T-cell (primary cell): ENCODE data around the gene CACNA2D1. TPM values are rescaled to one million over a fixed set of nuclear protein-coding genes. Genes with fewer than 3 reads are reported as not detected.

Experiments
- ATAC-seq, 4 experiments: fragments of 200-7000 bp in 3 of 4; fragments of 150-1000 bp in 1 of 4; cut with Tn5 transposase; replicated peaks in 1 of 4; 1 replicate in 3 of 4; 2 replicates in 1 of 4; pipeline ENCODE4 v1.10.0; 2021; ENCODE audit warnings: moderate library complexity in 3 of 4, mild to moderate bottlenecking in 2 of 4, moderate number of reproducible peaks in 1 of 4
- CTCF ChIA-PET, 2 donors: fragments of 300-600 bp; sonication (Branson Sonifier 250); formaldehyde crosslinking; loops; one replicate each; lab custom pipeline; 2022; ENCODE audit warnings: antibody characterized with exemption in 2 of 2; lab: Charles Lee
- POLR2A ChIA-PET, 2 donors: fragments of 300-600 bp; sonication (Branson Sonifier 250); formaldehyde crosslinking; loops; one replicate each; lab custom pipeline; 2022; ENCODE audit warnings: antibody characterized with exemption in 2 of 2; lab: Charles Lee
- DNase-seq, 35 experiments: peaks; one replicate each; pipeline versions ENCODE4 v3.0.0 to v3.0.0-alpha.2; 2013 to 2023
- H3K27ac ChIP-seq: one replicate; pipeline ENCODE4 v1.5.1; 2013; ENCODE audit warnings: low read length
- H3K27me3 ChIP-seq, 2 experiments: replicated peaks in 1 of 2; 1 replicate in 1 of 2; 2 replicates in 1 of 2; pipeline versions ENCODE4 v1.6.1 to v1.7.0; 2013; ENCODE audit warnings: low read length in 1 of 2, mixed read lengths in 1 of 2; ENCODE audit not compliant: control insufficient read depth in 2 of 2, insufficient read depth in 2 of 2; ENCODE audit errors: extremely low read depth in 1 of 2
- H3K36me3 ChIP-seq, 2 donors: 1 replicate in 1 of 2; 2 replicates in 1 of 2; pipeline versions ENCODE4 v1.6.1 to v1.7.0; 2013; ENCODE audit warnings: low read length in 1 of 2; ENCODE audit not compliant: control insufficient read depth in 2 of 2, insufficient read depth in 1 of 2; ENCODE audit errors: extremely low read depth in 1 of 2
- H3K4me1 ChIP-seq, 2 experiments: 1 replicate in 1 of 2; 2 replicates in 1 of 2; pipeline versions ENCODE4 v1.6.1 to v1.7.0; 2013; ENCODE audit warnings: low read length in 2 of 2, mixed read lengths in 1 of 2; ENCODE audit not compliant: insufficient read depth in 2 of 2, control insufficient read depth in 1 of 2; ENCODE audit errors: extremely low read depth in 1 of 2
- H3K4me3 ChIP-seq, 2 donors: 1 replicate in 1 of 2; 2 replicates in 1 of 2; pipeline versions ENCODE4 v1.5.1 to v1.7.0; 2013; ENCODE audit warnings: mild to moderate bottlenecking in 2 of 2, low read length in 1 of 2, moderate library complexity in 1 of 2; ENCODE audit not compliant: control insufficient read depth in 1 of 2; ENCODE audit errors: extremely low read depth in 1 of 2
- H3K9me3 ChIP-seq: 2 replicates; pipeline ENCODE4 v1.7.0; 2013
- H3K27ac Mint-ChIP-seq, 2 donors: one replicate each; pipeline ENCODE4 v1.8.0; 2020 to 2021; ENCODE audit warnings: mild to moderate bottlenecking in 2 of 2, mixed read lengths in 2 of 2
- H3K27me3 Mint-ChIP-seq, 2 donors: one replicate each; pipeline ENCODE4 v1.8.0; 2021 to 2022; ENCODE audit warnings: mixed read lengths in 2 of 2
- H3K36me3 Mint-ChIP-seq: one replicate; pipeline ENCODE4 v1.8.0; 2021; ENCODE audit warnings: mixed read lengths
- H3K4me1 Mint-ChIP-seq, 3 donors: one replicate each; pipeline ENCODE4 v1.8.0; 2020 to 2022; ENCODE audit warnings: mixed read lengths in 3 of 3, mild to moderate bottlenecking in 1 of 3
- H3K4me3 Mint-ChIP-seq, 3 donors: one replicate each; pipeline ENCODE4 v1.8.0; 2020 to 2022; ENCODE audit warnings: mild to moderate bottlenecking in 3 of 3, mixed read lengths in 3 of 3, moderate library complexity in 3 of 3
- H3K9me3 Mint-ChIP-seq, 3 donors: one replicate each; pipeline ENCODE4 v1.8.0; 2020 to 2022; ENCODE audit warnings: mixed read lengths in 3 of 3
- WGBS: methylation state at CpG from one replicate; pipeline ENCODE4 v1.1.5; 2013; ENCODE audit warnings: missing lambda C conversion rate; ENCODE audit not compliant: insufficient coverage; 5-methylcytosine and 5-hydroxymethylcytosine counted together
- total RNA-seq, 35 experiments: library from RNA in 6 of 35; stranded (reverse) in 6 of 35; fragments of 120-200 nt in 1 of 35; gene quantifications; one replicate each; pipeline versions ENCODE4 v1.2.1 to v1.2.4 and lab custom pipeline; 2013 to 2026

CACNA2D1 gene
- total RNA-seq, 5 donors from 2014 or later (not counting 1 experiment from before 2014, with no cell fraction given) = 0.03 to 0.43 (median 0.35) TPM; not detected in 2

DNA sequence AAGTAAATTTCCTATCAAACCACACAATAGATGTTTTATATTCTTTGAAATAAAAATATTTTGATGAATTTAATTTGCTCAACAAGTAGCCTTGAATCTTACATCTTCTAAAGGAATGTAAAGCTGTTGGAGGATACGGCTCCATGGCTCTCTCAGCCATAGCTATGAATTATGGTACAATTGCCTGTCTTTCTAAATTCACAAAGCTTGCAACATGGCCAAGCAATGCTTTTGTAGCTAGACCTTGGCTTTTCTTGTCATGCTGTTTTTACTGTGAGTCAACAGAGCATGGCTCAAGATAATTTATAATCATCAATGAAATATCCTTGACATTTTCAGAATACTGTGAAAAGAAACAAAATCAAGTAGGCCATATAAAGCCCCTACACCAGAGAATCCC lies 286.7 kb downstream of the CACNA2D1 start:
- ATAC-seq (no peak), DNase-seq (no peak)
- POLR2A ChIA-PET = no interaction called here
- CTCF ChIA-PET = no interaction called here
- WGBS = no CpG with 5 or more reads among the region's 1 CpG
- Histone ChIP-seq H3K27me3 (no peaks in the 10 kb centered on the region), H3K9me3 (no peaks in the 10 kb centered on the region), H3K36me3 (no peaks in the 10 kb centered on the region), H3K27ac (no peak overlapping the region), H3K4me3 (no peak overlapping the region), H3K4me1 (no peaks in the 10 kb centered on the region)
- no peaks in the 10 kb centered on the region for H3K4me1 Mint-ChIP-seq
- H3K9me3 Mint-ChIP-seq = peaks cover 2 to 9% (median 5%) of the 10 kb centered on the region in 3 donors
- no peaks in the 10 kb centered on the region for H3K36me3 Mint-ChIP-seq
- no peaks in the 10 kb centered on the region for H3K27me3 Mint-ChIP-seq
- no peak overlapping the region for H3K27ac Mint-ChIP-seq
- H3K4me3 Mint-ChIP-seq = no peak overlapping the region

- no peaks in the 10 kb centered on the region for H3K27me3 Mint-ChIP-seq
- no peak overlapping the region for H3K4me3 Mint-ChIP-seq
- no peaks in the 10 kb centered on the region for H3K4me1 Mint-ChIP-seq
- no peaks in the 10 kb centered on the region for H3K4me1 ChIP-seq
- WGBS = 20% methylated on average over 1 of the region's 3 CpGs
- H3K27ac ChIP-seq = no peak overlapping the region
- ATAC-seq = no peak
- no peaks in the 10 kb centered on the region for H3K27me3 ChIP-seq
- H3K9me3 Mint-ChIP-seq = peaks cover 1 to 5% (median 2%) of the 10 kb centered on the region in 3 donors
- CTCF ChIA-PET = no interaction called here
- no peak overlapping the region for H3K4me3 ChIP-seq
- DNase-seq = no peak
- H3K36me3 ChIP-seq = no peaks in the 10 kb centered on the region
- H3K27ac Mint-ChIP-seq = no peak overlapping the region
- POLR2A ChIA-PET = no interaction called here
- H3K36me3 Mint-ChIP-seq = no peaks in the 10 kb centered on the region
- H3K9me3 ChIP-seq = no peaks in the 10 kb centered on the region
These were observed 287.4 kb downstream of the CACNA2D1 start for GRCh38 chr7:82156168-82156567.

DNA sequence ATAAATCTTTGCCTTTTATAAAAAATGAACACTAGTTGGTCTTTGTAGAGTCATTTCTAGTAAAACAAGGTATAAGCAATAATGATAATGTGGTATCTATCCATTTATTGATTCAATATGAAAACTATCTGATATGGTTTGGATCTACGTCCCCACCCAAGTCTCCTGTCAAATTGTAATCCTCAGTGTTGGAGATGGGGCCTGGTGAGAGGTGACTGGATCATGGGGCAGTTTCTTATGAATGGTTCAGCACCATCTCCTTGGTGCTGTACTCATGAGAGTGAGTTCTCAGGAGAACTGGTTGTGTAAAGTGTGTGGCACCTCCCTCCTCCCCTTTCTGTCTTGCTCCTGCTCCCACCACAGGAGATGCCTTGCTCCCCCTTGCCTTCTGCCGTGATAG lies 288.8 kb downstream of the CACNA2D1 start:
- DNase-seq (no peak), ATAC-seq (no peak)
- Histone ChIP-seq H3K9me3 (no peaks in the 10 kb centered on the region), H3K4me3 (no peak overlapping the region), H3K4me1 (no peaks in the 10 kb centered on the region), H3K27me3 (no peaks in the 10 kb centered on the region), H3K36me3 (no peaks in the 10 kb centered on the region), H3K27ac (no peak overlapping the region)
- ChIA-PET CTCF (no interaction called here), POLR2A (no interaction called here)
- Mint-ChIP-seq H3K4me1 (no peaks in the 10 kb centered on the region), H3K4me3 (no peak overlapping the region), H3K9me3 (peaks cover 0 to 5% (median 2%) of the 10 kb centered on the region in 3 donors), H3K27me3 (no peaks in the 10 kb centered on the region), H3K36me3 (no peaks in the 10 kb centered on the region), H3K27ac (no peak overlapping the region)
- WGBS = no CpG with 5 or more reads among the region's 2 CpGs

GRCh38 chr7:82153776-82154175 lies 289.8 kb downstream of the CACNA2D1 start:
- POLR2A ChIA-PET = no interaction called here
- WGBS = no CpG with 5 or more reads among the region's 2 CpGs
- ATAC-seq = no peak

DNA sequence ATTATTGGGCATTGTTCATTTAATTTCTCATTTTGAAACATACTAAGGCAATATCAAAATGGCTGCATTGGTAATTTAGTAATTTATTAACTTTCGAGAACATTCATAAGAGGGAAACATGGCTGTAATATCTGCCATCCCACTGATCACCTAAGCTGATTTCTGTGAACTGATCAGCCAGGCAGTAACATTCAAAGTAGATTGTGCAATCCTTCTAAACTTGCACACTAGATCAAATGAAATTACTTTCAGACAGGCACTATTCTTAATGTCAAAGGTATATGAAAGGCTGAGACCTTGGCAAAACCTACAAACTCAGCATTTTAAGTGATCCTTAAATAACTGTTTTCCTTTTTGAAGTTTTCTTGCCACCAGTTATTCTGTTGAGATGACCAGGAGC lies 290.7 kb downstream of the CACNA2D1 start:
- no peaks in the 10 kb centered on the region for H3K4me1 Mint-ChIP-seq
- no peak overlapping the region for H3K27ac Mint-ChIP-seq
- ATAC-seq (no peak), DNase-seq (no peak)
- peaks cover 0 to 5% (median 2%) of the 10 kb centered on the region in 3 donors for H3K9me3 Mint-ChIP-seq
- ChIA-PET CTCF (no interaction called here), POLR2A (no interaction called here)
- H3K36me3 Mint-ChIP-seq = no peaks in the 10 kb centered on the region
- no peaks in the 10 kb centered on the region for H3K36me3 ChIP-seq
- no peak overlapping the region for H3K27ac ChIP-seq
- no peaks in the 10 kb centered on the region for H3K4me1 ChIP-seq
- H3K27me3 ChIP-seq = no peaks in the 10 kb centered on the region
- H3K4me3 ChIP-seq = no peak overlapping the region
- no peaks in the 10 kb centered on the region for H3K9me3 ChIP-seq
- H3K27me3 Mint-ChIP-seq = no peaks in the 10 kb centered on the region
- WGBS = no CpG with 5 or more reads among the region's 1 CpG
- H3K4me3 Mint-ChIP-seq = no peak overlapping the region

More at GRCh38 chr7:82153776-82154175, 289.8 kb downstream of the CACNA2D1 start:
- H3K4me1 Mint-ChIP-seq = no peaks in the 10 kb centered on the region
- H3K9me3 ChIP-seq = no peaks in the 10 kb centered on the region
- H3K27me3 ChIP-seq = no peaks in the 10 kb centered on the region
- H3K27ac ChIP-seq = no peak overlapping the region
- no peaks in the 10 kb centered on the region for H3K36me3 Mint-ChIP-seq
- H3K9me3 Mint-ChIP-seq = peaks cover 0 to 5% (median 2%) of the 10 kb centered on the region in 3 donors
- no peaks in the 10 kb centered on the region for H3K27me3 Mint-ChIP-seq
- DNase-seq = no peak
- no peak overlapping the region for H3K27ac Mint-ChIP-seq
- H3K36me3 ChIP-seq = no peaks in the 10 kb centered on the region
- no peak overlapping the region for H3K4me3 ChIP-seq
- no peak overlapping the region for H3K4me3 Mint-ChIP-seq
- H3K4me1 ChIP-seq = no peaks in the 10 kb centered on the region
- CTCF ChIA-PET = no interaction called here

DNA sequence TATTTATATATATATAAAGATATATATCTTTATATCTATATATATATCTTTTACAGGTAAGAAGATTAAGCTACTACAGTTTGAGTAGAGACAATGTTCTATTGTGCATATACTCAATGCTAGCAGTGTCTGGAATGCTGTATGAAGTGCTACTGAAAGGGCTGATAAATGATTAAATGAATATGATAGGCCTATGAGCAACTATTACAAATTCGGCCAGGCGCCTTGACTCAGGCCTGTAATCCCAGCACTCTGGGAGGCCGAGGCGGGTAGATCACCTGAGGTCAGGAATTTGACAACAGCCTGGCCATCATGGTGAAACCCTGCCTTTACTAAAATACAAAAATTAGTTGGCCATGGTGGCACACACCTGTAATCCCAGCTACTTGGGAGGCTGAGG lies 297.1 kb downstream of the CACNA2D1 start:
- H3K4me3 Mint-ChIP-seq = no peak overlapping the region
- H3K36me3 Mint-ChIP-seq = no peaks in the 10 kb centered on the region
- no peak for ATAC-seq
- no peaks in the 10 kb centered on the region for H3K36me3 ChIP-seq
- WGBS = no CpG with 5 or more reads among the region's 4 CpGs
- H3K4me1 Mint-ChIP-seq = no peaks in the 10 kb centered on the region
- POLR2A ChIA-PET = no interaction called here
- no peak for DNase-seq
- no peak overlapping the region for H3K27ac ChIP-seq
- no peak overlapping the region for H3K27ac Mint-ChIP-seq
- H3K9me3 ChIP-seq = no peaks in the 10 kb centered on the region
- H3K9me3 Mint-ChIP-seq = peaks cover 0 to 5% (median 0%) of the 10 kb centered on the region in 3 donors
- H3K27me3 Mint-ChIP-seq = no peaks in the 10 kb centered on the region
- H3K4me3 ChIP-seq = no peak overlapping the region
- H3K4me1 ChIP-seq = no peaks in the 10 kb centered on the region
- H3K27me3 ChIP-seq = no peaks in the 10 kb centered on the region
- CTCF ChIA-PET = no interaction called here

- H3K9me3 Mint-ChIP-seq = no peaks in the 10 kb centered on the region
- no peak for DNase-seq
- no peaks in the 10 kb centered on the region for H3K36me3 Mint-ChIP-seq
- Histone ChIP-seq H3K27ac (no peak overlapping the region), H3K4me3 (no peak overlapping the region), H3K27me3 (no peaks in the 10 kb centered on the region), H3K36me3 (no peaks in the 10 kb centered on the region), H3K9me3 (no peaks in the 10 kb centered on the region), H3K4me1 (no peaks in the 10 kb centered on the region)
- ChIA-PET POLR2A (no interaction called here), CTCF (no interaction called here)
- H3K4me3 Mint-ChIP-seq = no peak overlapping the region
- ATAC-seq = no peak
- H3K27me3 Mint-ChIP-seq = no peaks in the 10 kb centered on the region
- H3K27ac Mint-ChIP-seq = no peak overlapping the region
- no peaks in the 10 kb centered on the region for H3K4me1 Mint-ChIP-seq
These were observed 301.2 kb downstream of the CACNA2D1 start for GRCh38 chr7:82142263-82142864.
